Spleen (tissue), 11 donors: ENCODE data around the gene CFAP221. TPM values are rescaled to one million over a fixed set of nuclear protein-coding genes. Genes with fewer than 3 reads are reported as not detected.

Experiments used
- DNase-seq: peaks from one replicate; pipeline ENCODE4 v3.0.0-alpha.2; 2020
- H3K27ac ChIP-seq, 8 donors: fragments of 200-600 bp; sonication (generic) in 7 of 8; 1 replicate in 4 of 8; 2 replicates in 4 of 8; pipeline versions ENCODE4 v1.5.0 to v1.8.0; 2016 to 2021; ENCODE audit warnings: inconsistent platforms in 4 of 8, mild to moderate bottlenecking in 4 of 8, moderate library complexity in 1 of 8
- H3K27me3 ChIP-seq, 7 donors: fragments of 200-600 bp; sonication (generic) in 6 of 7; replicated peaks in 1 of 7; 1 replicate in 4 of 7; 2 replicates in 3 of 7; pipeline versions ENCODE4 v1.5.0 to v1.8.0; 2016 to 2021; ENCODE audit warnings: inconsistent platforms in 3 of 7, mild to moderate bottlenecking in 1 of 7
- H3K36me3 ChIP-seq, 6 donors: fragments of 200-600 bp; sonication (generic) in 5 of 6; 1 replicate in 4 of 6; 2 replicates in 2 of 6; pipeline versions ENCODE4 v1.5.0 to v1.8.0; 2016 to 2021; ENCODE audit warnings: inconsistent platforms in 2 of 6
- H3K4me1 ChIP-seq, 6 donors: fragments of 200-600 bp; sonication (generic) in 5 of 6; 1 replicate in 3 of 6; 2 replicates in 3 of 6; pipeline versions ENCODE4 v1.5.0 to v1.8.0; 2016 to 2021; ENCODE audit warnings: inconsistent platforms in 3 of 6
- H3K4me3 ChIP-seq, 8 donors: fragments of 200-600 bp; sonication (generic) in 7 of 8; 1 replicate in 4 of 8; 2 replicates in 4 of 8; pipeline versions ENCODE4 v1.5.0 to v1.8.0; 2016 to 2021; ENCODE audit warnings: inconsistent platforms in 4 of 8, mild to moderate bottlenecking in 4 of 8, moderate library complexity in 2 of 8
- H3K9me3 ChIP-seq, 8 donors: fragments of 200-600 bp; sonication (generic) in 7 of 8; 1 replicate in 4 of 8; 2 replicates in 4 of 8; pipeline versions ENCODE4 v1.5.0 to v1.8.0; 2016 to 2021; ENCODE audit warnings: inconsistent platforms in 4 of 8
- CTCF ChIP-seq, 11 experiments: fragments of 200-600 bp in 7 of 11; fragments of 450-650 bp in 4 of 11; sonication (generic) in 4 of 11; IDR thresholded peaks in 8 of 11; conservative IDR thresholded peaks in 3 of 11; 1 replicate in 7 of 11; 2 replicates in 4 of 11; pipeline versions ENCODE4 v1.4.0 to v1.8.0; 2016 to 2021; ENCODE audit warnings: antibody characterized with exemption in 11 of 11, inconsistent platforms in 4 of 11, mild to moderate bottlenecking in 1 of 11
- POLR2A ChIP-seq, 3 donors: fragments of 450-650 bp; IDR thresholded peaks; one replicate each; pipeline ENCODE4 v1.5.1; 2017; ENCODE audit warnings: antibody characterized with exemption in 3 of 3, mild to moderate bottlenecking in 1 of 3
- POLR2AphosphoS5 ChIP-seq, 3 donors: sonication (generic); formaldehyde crosslinking; IDR thresholded peaks; one replicate each; pipeline ENCODE4 v1.5.1; 2017; ENCODE audit warnings: antibody characterized with exemption in 3 of 3
- WGBS, 5 donors: extraction: QIAGEN DNeasy Blood & Tissue Kit in 3 of 5; methylation state at CpG; one replicate each; pipeline versions ENCODE4 v1.1.5 to v1.1.7; 2013 to 2018; 5-methylcytosine and 5-hydroxymethylcytosine counted together
- intact Hi-C: fragments of 100-400 bp; cut with DNase I; formaldehyde crosslinking; loops from one replicate; pipeline ENCODE4 v1.15.0; 2023; ENCODE audit warnings: low total_unique reads
- polyA plus RNA-seq, 3 donors: library from polyadenylated mRNA; stranded (reverse); fragments of 200-250 nt; gene quantifications; one replicate each; pipeline ENCODE4 v1.2.1, GENCODE V29; 2013
- total RNA-seq, 7 donors: library from RNA; depleted of rRNA in 3 of 7; stranded (reverse); fragments of >200 nt in 3 of 7; fragmentation: NEBNext Ultra II Directional in 4 of 7; extraction: Animal tissue kit (Norgen Biotek cat#: 25700) in 4 of 7; gene quantifications; one replicate each; pipeline versions ENCODE4 v1.1.0 to v1.2.1, GENCODE V29; 2016 to 2021
- donor health status: healthy with polysubstance abuse.
- donor health status: DM: no; HTN: no; CAD: no; lungs with moderate emphysema.
- donor health status: DM: no; HTN: no; CAD: no.
- donor health status: Bipolar disorder and iron deficiency.
- donor health status: healthy.
- donor health status: DM: no; HTN: no; CAD: no.
- donor health status: DM: yes; HTN: yes; CAD: no.

CFAP221 gene
- total and polyA plus RNA-seq, 10 donors: 0.06 to 1.5 (median 0.55) TPM; not detected in 2

GRCh38 chr2:119521433-119522050, 22.7 kb upstream of the CFAP221 start:
- Histone ChIP-seq H3K4me1 (no peaks in the 10 kb centered on the region), H3K27ac (no peak overlapping the region), H3K36me3 (no peaks in the 10 kb centered on the region), H3K27me3 (peaks cover 0 to 69% (median 24%) of the 10 kb centered on the region in 7 donors), H3K4me3 (no peak overlapping the region), H3K9me3 (no peaks in the 10 kb centered on the region)
- TF ChIP-seq POLR2A (IDR thresholded peaks at IDR 0.05): no peak
- no peak for TF ChIP-seq CTCF (IDR thresholded peaks at IDR 0.05 in 8 of 11, conservative IDR thresholded peaks at IDR 0.05 in 3 of 11)
- no peak for TF ChIP-seq POLR2AphosphoS5 (IDR thresholded peaks at IDR 0.05)
- WGBS, 5 donors: 78 to 90% (median 85%) methylated on average over 11 of the region's 11 CpGs
- intact Hi-C loops: no loop called here
- DNase-seq: no peak

GRCh38 chr2:119522671-119523070, 21.6 kb upstream of the CFAP221 start:
- no peak for DNase-seq
- WGBS, 5 donors: 57 to 66% (median 60%) methylated on average over 6 of the region's 6 CpGs
- H3K36me3 ChIP-seq: no peaks in the 10 kb centered on the region
- H3K27me3 ChIP-seq: peaks cover 0 to 60% (median 24%) of the 10 kb centered on the region in 7 donors
- H3K4me3 ChIP-seq: no peak overlapping the region
- no peaks in the 10 kb centered on the region for H3K4me1 ChIP-seq
- TF ChIP-seq POLR2A (IDR thresholded peaks at IDR 0.05) (no peak), CTCF (IDR thresholded peaks at IDR 0.05 in 8 of 11, conservative IDR thresholded peaks at IDR 0.05 in 3 of 11) (no peak), POLR2AphosphoS5 (IDR thresholded peaks at IDR 0.05) (no peak)
- H3K27ac ChIP-seq: no peak overlapping the region
- H3K9me3 ChIP-seq: no peaks in the 10 kb centered on the region
- intact Hi-C loops: no loop called here

- H3K4me1 ChIP-seq: no peaks in the 10 kb centered on the region
- H3K27ac ChIP-seq: no peak overlapping the region
- intact Hi-C loops: no loop called here
- no peak for TF ChIP-seq POLR2A (IDR thresholded peaks at IDR 0.05)
- no peak for TF ChIP-seq POLR2AphosphoS5 (IDR thresholded peaks at IDR 0.05)
- no peak for TF ChIP-seq CTCF (IDR thresholded peaks at IDR 0.05 in 8 of 11, conservative IDR thresholded peaks at IDR 0.05 in 3 of 11)
- no peaks in the 10 kb centered on the region for H3K36me3 ChIP-seq
- DNase-seq: no peak
- H3K4me3 ChIP-seq: no peak overlapping the region
- H3K9me3 ChIP-seq: no peaks in the 10 kb centered on the region
- peaks cover 0 to 57% (median 24%) of the 10 kb centered on the region in 7 donors for H3K27me3 ChIP-seq
- WGBS, 5 donors: 11 to 19% (median 13%) methylated on average over 21 of the region's 21 CpGs
Observed at GRCh38 chr2:119523383-119523951, 20.8 kb upstream of the CFAP221 start.

- 13 to 20% (median 13%) methylated on average over 32 to 74 of the region's 74 CpGs for WGBS, 5 donors
- intact Hi-C loops: no loop called here
- Histone ChIP-seq H3K27me3 (peaks cover 0 to 64% (median 24%) of the 10 kb centered on the region in 7 donors), H3K36me3 (no peaks in the 10 kb centered on the region), H3K4me1 (no peaks in the 10 kb centered on the region), H3K9me3 (peaks cover 0 to 3% (median 0%) of the 10 kb centered on the region in 8 donors), H3K27ac (no peak within 1 kb of the TSS), H3K4me3 (no peak within 1 kb of the TSS)
- no peak for DNase-seq
- TF ChIP-seq POLR2AphosphoS5 (IDR thresholded peaks at IDR 0.05) (no peak), POLR2A (IDR thresholded peaks at IDR 0.05) (no peak), CTCF (IDR thresholded peaks at IDR 0.05 in 8 of 11, conservative IDR thresholded peaks at IDR 0.05 in 3 of 11) (no peak)
Observed at GRCh38 chr2:119523952-119524694, 20.1 kb upstream of the CFAP221 start, which contains the start of gene SCTR. TSS of gene SCTR (minus strand) at chr2:119524483. CDS start at chr2:119524226, 257 bp downstream.
